ENCODE results near the gene OR5AN1. TPM values are rescaled to one million over a fixed set of nuclear protein-coding genes. Genes with fewer than 3 reads are reported as not detected.

OR5AN1 gene
- total and polyA plus RNA-seq, 2 experiments from 2014 or later: not detected

DNA sequence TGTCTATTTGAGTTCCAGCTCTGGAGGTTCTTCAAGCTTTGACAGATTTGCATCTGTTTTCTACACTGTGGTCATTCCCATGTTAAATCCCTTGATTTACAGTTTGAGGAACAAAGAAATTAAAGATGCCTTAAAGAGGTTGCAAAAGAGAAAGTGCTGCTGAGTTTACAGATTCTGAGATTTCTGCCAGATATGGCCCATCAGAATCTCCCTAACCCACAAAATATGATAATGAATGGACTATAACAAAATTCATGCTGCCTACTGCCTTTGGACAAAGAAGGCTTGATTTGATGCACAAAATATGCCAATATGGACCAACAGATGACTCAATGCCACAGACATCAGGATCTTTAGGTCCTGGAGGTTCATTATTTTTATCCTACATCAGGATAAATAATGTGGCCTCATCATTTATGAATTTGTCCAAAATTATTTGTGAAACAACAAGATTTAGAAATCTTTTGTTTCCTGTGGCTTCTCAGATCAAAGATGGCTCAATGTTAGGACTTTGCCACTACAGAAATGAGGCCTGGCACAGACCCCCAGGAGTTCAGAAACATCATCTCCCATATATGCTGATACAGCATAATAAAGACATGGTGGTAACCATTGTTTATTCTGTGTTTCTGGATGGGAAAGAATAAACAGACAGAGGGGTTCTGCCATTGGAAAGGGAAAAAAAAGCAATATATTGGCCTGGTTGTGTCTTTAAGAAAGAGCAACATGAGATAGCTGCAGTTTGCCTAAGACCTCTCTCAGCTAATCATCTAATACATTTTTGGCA lies 6.7 kb downstream of the OR5AN1 start (continued):
- TF ChIP-seq, protein P1, sequence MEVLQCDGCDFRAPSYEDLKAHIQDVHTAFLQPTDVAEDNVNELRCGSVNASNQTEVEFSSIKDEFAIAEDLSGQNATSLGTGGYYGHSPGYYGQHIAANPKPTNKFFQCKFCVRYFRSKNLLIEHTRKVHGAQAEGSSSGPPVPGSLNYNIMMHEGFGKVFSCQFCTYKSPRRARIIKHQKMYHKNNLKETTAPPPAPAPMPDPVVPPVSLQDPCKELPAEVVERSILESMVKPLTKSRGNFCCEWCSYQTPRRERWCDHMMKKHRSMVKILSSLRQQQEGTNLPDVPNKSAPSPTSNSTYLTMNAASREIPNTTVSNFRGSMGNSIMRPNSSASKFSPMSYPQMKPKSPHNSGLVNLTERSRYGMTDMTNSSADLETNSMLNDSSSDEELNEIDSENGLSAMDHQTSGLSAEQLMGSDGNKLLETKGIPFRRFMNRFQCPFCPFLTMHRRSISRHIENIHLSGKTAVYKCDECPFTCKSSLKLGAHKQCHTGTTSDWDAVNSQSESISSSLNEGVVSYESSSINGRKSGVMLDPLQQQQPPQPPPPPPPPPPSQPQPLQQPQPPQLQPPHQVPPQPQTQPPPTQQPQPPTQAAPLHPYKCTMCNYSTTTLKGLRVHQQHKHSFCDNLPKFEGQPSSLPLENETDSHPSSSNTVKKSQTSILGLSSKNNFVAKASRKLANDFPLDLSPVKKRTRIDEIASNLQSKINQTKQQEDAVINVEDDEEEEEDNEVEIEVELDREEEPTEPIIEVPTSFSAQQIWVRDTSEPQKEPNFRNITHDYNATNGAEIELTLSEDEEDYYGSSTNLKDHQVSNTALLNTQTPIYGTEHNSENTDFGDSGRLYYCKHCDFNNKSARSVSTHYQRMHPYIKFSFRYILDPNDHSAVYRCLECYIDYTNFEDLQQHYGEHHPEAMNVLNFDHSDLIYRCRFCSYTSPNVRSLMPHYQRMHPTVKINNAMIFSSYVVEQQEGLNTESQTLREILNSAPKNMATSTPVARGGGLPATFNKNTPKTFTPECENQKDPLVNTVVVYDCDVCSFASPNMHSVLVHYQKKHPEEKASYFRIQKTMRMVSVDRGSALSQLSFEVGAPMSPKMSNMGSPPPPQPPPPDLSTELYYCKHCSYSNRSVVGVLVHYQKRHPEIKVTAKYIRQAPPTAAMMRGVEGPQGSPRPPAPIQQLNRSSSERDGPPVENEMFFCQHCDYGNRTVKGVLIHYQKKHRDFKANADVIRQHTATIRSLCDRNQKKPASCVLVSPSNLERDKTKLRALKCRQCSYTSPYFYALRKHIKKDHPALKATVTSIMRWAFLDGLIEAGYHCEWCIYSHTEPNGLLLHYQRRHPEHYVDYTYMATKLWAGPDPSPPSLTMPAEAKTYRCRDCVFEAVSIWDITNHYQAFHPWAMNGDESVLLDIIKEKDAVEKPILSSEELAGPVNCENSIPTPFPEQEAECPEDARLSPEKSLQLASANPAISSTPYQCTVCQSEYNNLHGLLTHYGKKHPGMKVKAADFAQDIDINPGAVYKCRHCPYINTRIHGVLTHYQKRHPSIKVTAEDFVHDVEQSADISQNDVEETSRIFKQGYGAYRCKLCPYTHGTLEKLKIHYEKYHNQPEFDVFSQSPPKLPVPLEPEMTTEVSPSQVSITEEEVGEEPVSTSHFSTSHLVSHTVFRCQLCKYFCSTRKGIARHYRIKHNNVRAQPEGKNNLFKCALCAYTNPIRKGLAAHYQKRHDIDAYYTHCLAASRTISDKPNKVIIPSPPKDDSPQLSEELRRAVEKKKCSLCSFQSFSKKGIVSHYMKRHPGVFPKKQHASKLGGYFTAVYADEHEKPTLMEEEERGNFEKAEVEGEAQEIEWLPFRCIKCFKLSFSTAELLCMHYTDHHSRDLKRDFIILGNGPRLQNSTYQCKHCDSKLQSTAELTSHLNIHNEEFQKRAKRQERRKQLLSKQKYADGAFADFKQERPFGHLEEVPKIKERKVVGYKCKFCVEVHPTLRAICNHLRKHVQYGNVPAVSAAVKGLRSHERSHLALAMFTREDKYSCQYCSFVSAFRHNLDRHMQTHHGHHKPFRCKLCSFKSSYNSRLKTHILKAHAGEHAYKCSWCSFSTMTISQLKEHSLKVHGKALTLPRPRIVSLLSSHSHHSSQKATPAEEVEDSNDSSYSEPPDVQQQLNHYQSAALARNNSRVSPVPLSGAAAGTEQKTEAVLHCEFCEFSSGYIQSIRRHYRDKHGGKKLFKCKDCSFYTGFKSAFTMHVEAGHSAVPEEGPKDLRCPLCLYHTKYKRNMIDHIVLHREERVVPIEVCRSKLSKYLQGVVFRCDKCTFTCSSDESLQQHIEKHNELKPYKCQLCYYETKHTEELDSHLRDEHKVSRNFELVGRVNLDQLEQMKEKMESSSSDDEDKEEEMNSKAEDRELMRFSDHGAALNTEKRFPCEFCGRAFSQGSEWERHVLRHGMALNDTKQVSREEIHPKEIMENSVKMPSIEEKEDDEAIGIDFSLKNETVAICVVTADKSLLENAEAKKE (CRISPR knock-in tag; IDR thresholded peaks at IDR 0.05): no peak
- no peak for TF ChIP-seq ZNF114 (CRISPR knock-in tag; IDR thresholded peaks at IDR 0.05)
- TF ChIP-seq, protein P2, sequence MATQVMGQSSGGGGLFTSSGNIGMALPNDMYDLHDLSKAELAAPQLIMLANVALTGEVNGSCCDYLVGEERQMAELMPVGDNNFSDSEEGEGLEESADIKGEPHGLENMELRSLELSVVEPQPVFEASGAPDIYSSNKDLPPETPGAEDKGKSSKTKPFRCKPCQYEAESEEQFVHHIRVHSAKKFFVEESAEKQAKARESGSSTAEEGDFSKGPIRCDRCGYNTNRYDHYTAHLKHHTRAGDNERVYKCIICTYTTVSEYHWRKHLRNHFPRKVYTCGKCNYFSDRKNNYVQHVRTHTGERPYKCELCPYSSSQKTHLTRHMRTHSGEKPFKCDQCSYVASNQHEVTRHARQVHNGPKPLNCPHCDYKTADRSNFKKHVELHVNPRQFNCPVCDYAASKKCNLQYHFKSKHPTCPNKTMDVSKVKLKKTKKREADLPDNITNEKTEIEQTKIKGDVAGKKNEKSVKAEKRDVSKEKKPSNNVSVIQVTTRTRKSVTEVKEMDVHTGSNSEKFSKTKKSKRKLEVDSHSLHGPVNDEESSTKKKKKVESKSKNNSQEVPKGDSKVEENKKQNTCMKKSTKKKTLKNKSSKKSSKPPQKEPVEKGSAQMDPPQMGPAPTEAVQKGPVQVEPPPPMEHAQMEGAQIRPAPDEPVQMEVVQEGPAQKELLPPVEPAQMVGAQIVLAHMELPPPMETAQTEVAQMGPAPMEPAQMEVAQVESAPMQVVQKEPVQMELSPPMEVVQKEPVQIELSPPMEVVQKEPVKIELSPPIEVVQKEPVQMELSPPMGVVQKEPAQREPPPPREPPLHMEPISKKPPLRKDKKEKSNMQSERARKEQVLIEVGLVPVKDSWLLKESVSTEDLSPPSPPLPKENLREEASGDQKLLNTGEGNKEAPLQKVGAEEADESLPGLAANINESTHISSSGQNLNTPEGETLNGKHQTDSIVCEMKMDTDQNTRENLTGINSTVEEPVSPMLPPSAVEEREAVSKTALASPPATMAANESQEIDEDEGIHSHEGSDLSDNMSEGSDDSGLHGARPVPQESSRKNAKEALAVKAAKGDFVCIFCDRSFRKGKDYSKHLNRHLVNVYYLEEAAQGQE (IDR thresholded peaks at IDR 0.05; ENCODE audit: unreplicated experiment): no peak
- TF ChIP-seq EZH2phosphoT487 (IDR thresholded peaks at IDR 0.05; ENCODE audit: unreplicated experiment): no peak
- TF ChIP-seq NANOG (IDR thresholded peaks at IDR 0.05; ENCODE audit: borderline replicate concordance): no peak
